Vagina (tissue), 2 donors: ENCODE measurements around the gene ZNF407.

Source experiments
- CTCF ChIP-seq, 3 experiments: fragments of 450-650 bp in 2 of 3; fragments of 200-600 bp in 1 of 3; sonication (generic) in 1 of 3; IDR thresholded peaks; one replicate each; pipeline ENCODE4 v1.5.1; 2017 to 2019; ENCODE audit warnings: antibody characterized with exemption in 3 of 3, mild to moderate bottlenecking in 2 of 3, moderate library complexity in 2 of 3
- POLR2A ChIP-seq, 2 donors: fragments of 450-650 bp; IDR thresholded peaks; one replicate each; pipeline ENCODE4 v1.6.1; 2017; ENCODE audit warnings: antibody characterized with exemption in 2 of 2, mild to moderate bottlenecking in 2 of 2, moderate library complexity in 2 of 2
- POLR2AphosphoS5 ChIP-seq, 2 donors: sonication (generic); formaldehyde crosslinking; IDR thresholded peaks; one replicate each; pipeline ENCODE4 v1.9.0; 2017; ENCODE audit warnings: antibody characterized with exemption in 2 of 2, mild to moderate bottlenecking in 2 of 2, low read depth in 1 of 2; ENCODE audit not compliant: insufficient read depth in 1 of 2

DNA sequence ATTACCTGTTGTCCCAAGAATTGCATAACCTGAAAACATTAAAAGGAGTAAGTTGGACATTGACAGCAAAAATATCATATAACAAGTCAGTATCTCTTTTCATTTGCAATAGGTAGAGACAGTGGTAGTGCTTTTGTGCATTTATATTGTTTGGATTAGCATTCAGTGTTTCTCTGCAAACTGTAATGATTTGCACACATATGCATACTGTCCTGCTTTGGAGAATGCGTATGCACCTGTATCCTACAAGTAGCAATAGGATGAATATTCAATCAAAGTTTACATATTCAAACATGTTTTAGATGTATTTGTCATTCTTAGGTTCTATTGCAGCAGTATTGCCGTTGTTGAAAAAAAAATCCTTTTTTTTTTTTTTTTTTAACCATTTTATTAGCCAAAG lies 201.9 kb downstream of the ZNF407 start:
- TF ChIP-seq CTCF (IDR thresholded peaks at IDR 0.05) (no peak), POLR2A (IDR thresholded peaks at IDR 0.05) (no peak), POLR2AphosphoS5 (IDR thresholded peaks at IDR 0.05; ENCODE audit: insufficient read depth in 1 of 2, low read depth in 1 of 2) (no peak)
